GM12878 (cell line): ENCODE results near the gene FHOD3. TPM values are rescaled to one million over a fixed set of nuclear protein-coding genes. Genes with fewer than 3 reads are reported as not detected.

Source experiments
- ATAC-seq: fragments of 200-7000 bp; cut with Tn5 transposase; 3 replicates; pipeline ENCODE4 v1.9.1; 2020; ENCODE audit warnings: mild to moderate bottlenecking, moderate library complexity
- BruUV-seq: library from RNA; stranded (reverse); fragments of 400-500 nt; replicated peaks from 2 replicates; lab custom pipeline; 2021; lab: Mats Ljungman, UMichigan
- CTCF ChIA-PET: fragments of 300-600 bp; sonication (Branson Sonifier 250); formaldehyde crosslinking; extraction: SDS; loops from one replicate; lab custom pipeline; 2021; ENCODE audit warnings: inconsistent platforms; lab: Yijun Ruan, JAX
- POLR2A ChIA-PET: fragments of 350-600 bp; formaldehyde crosslinking; extraction: SDS; loops from one replicate; lab custom pipeline; 2021; ENCODE audit warnings: inconsistent platforms; lab: Charles Lee
- RAD21 ChIA-PET: fragments of 300-600 bp; sonication (Branson Sonifier 250); formaldehyde crosslinking; loops from one replicate; lab custom pipeline; 2023; ENCODE audit warnings: antibody characterized with exemption; ENCODE audit not compliant: unreplicated experiment; lab: Charles Lee
- SMC1A ChIA-PET: fragments of 300-600 bp; sonication (Branson Sonifier 250); formaldehyde crosslinking; loops from one replicate; lab custom pipeline; 2023; ENCODE audit not compliant: unreplicated experiment, uncharacterized antibody; lab: Charles Lee
- DNase-seq: peaks from one replicate; pipeline ENCODE4 v3.0.0-alpha.2; 2011; ENCODE audit warnings: low read depth, low spot score
- FAIRE-seq: peaks from 3 replicates; lab custom pipeline; 2011; peaks lifted over from hg19 to GRCh38; lab: Jason Lieb, UNC
- H2AFZ ChIP-seq: 2 replicates; pipeline ENCODE4 v1.6.0; 2011; ENCODE audit warnings: low read depth, low read length, control low read depth; ENCODE audit not compliant: control insufficient read depth
- H3K27ac ChIP-seq: 2 replicates; pipeline ENCODE4 v1.5.1; 2011; ENCODE audit warnings: control low read depth; ENCODE audit not compliant: control insufficient read depth, insufficient read depth
- H3K27me3 ChIP-seq, 2 experiments: replicated peaks in 1 of 2; 2 replicates each; pipeline versions ENCODE4 v1.6.0 to v1.6.1; 2011; ENCODE audit warnings: low read length in 1 of 2; ENCODE audit not compliant: control insufficient read depth in 2 of 2, insufficient read depth in 2 of 2
- H3K36me3 ChIP-seq, 2 experiments: 2 replicates each; pipeline ENCODE4 v1.5.1; 2011; ENCODE audit warnings: low read length in 1 of 2; ENCODE audit not compliant: control insufficient read depth in 2 of 2, insufficient read depth in 2 of 2
- H3K4me1 ChIP-seq: 2 replicates; pipeline ENCODE4 v1.6.1; 2011; ENCODE audit warnings: mild to moderate bottlenecking, low read length, moderate library complexity, mixed read lengths; ENCODE audit not compliant: control insufficient read depth, insufficient read depth
- H3K4me2 ChIP-seq: 2 replicates; pipeline ENCODE4 v1.6.0; 2011; ENCODE audit warnings: control low read depth; ENCODE audit not compliant: control insufficient read depth, insufficient read depth
- H3K4me3 ChIP-seq: fragments of 200-600 bp; sonication (generic); 2 replicates; pipeline ENCODE4 v1.5.1; 2016
- H3K79me2 ChIP-seq: 2 replicates; pipeline ENCODE4 v1.6.0; 2011; ENCODE audit warnings: low read length; ENCODE audit not compliant: control insufficient read depth, insufficient read depth
- H3K9ac ChIP-seq: 2 replicates; pipeline ENCODE4 v1.8.0; 2011; ENCODE audit warnings: low read length, control low read depth, mixed read lengths; ENCODE audit not compliant: control insufficient read depth, insufficient read depth
- H3K9me3 ChIP-seq: replicated peaks from 3 replicates; pipeline ENCODE4 v1.5.1; 2011; ENCODE audit warnings: mild to moderate bottlenecking, low read length; ENCODE audit not compliant: control insufficient read depth, insufficient read depth
- H4K20me1 ChIP-seq: 2 replicates; pipeline ENCODE4 v1.6.0; 2011; ENCODE audit not compliant: control insufficient read depth, insufficient read depth
- CBX5 ChIP-seq: sonication (generic); IDR thresholded peaks from 2 replicates; pipeline ENCODE4 v1.6.1; 2016; ENCODE audit warnings: low read depth, moderate library complexity, mild to moderate bottlenecking, inconsistent platforms
- CHD1 ChIP-seq: IDR thresholded peaks from 2 replicates; pipeline ENCODE4 v1.6.1; 2012; ENCODE audit warnings: low read depth, low read length, improper control_type of control experiment
- HDAC2 ChIP-seq: fragments of 200-600 bp; sonication (generic); IDR thresholded peaks from 2 replicates; pipeline ENCODE4 v1.6.1; 2017
- JUNB ChIP-seq: IDR thresholded peaks from 2 replicates; pipeline ENCODE4 v1.6.1; 2016; ENCODE audit warnings: antibody characterized with exemption, mild to moderate bottlenecking
- KLF5 ChIP-seq: fragments of 450-650 bp; IDR thresholded peaks from 2 replicates; pipeline ENCODE4 v1.6.1; 2014; ENCODE audit warnings: mild to moderate bottlenecking; ENCODE audit not compliant: partially characterized antibody
- POLR2AphosphoS2 ChIP-seq: IDR thresholded peaks from 2 replicates; pipeline ENCODE4 v1.6.1; 2011; ENCODE audit warnings: low read depth, mild to moderate bottlenecking, low read length, improper control_type of control experiment, moderate library complexity
- SMC3 ChIP-seq: IDR thresholded peaks from 2 replicates; pipeline ENCODE4 v1.6.1; 2011; ENCODE audit warnings: low read length, improper control_type of control experiment, borderline replicate concordance
- SPI1 ChIP-seq: IDR thresholded peaks from 2 replicates; pipeline ENCODE4 v1.6.1; 2011; ENCODE audit warnings: low read depth, mild to moderate bottlenecking, low read length, moderate library complexity, borderline replicate concordance; ENCODE audit not compliant: insufficient read depth
- STAT3 ChIP-seq: IDR thresholded peaks from 2 replicates; pipeline ENCODE4 v1.6.1; 2011; ENCODE audit warnings: low read depth, low read length, improper control_type of control experiment
- TBL1XR1 ChIP-seq: IDR thresholded peaks from 2 replicates; pipeline ENCODE4 v1.6.1; 2012; ENCODE audit warnings: low read depth, low read length, improper control_type of control experiment
- WGBS: methylation state at CpG from one replicate; pipeline ENCODE4 v1.1.6; 2016; ENCODE audit warnings: low lambda C conversion rate; ENCODE audit not compliant: insufficient replicate concordance, insufficient coverage; ENCODE audit errors: missing lambda C conversion rate; 5-methylcytosine and 5-hydroxymethylcytosine counted together
- in situ Hi-C: fragments of 300-500 bp; cut with MboI; formaldehyde crosslinking; loops from 9 replicates; pipeline ENCODE4 v1.14.3; 2018; ENCODE audit warnings: mixed read lengths
- intact Hi-C: fragments of 100-400 bp; cut with micrococcal nuclease; formaldehyde crosslinking; loops from one replicate; pipeline ENCODE4 v1.14.2; 2022; ENCODE audit not compliant: unreplicated experiment
- polyA plus RNA-seq, 11 experiments: library from polyadenylated mRNA; depleted of rRNA in 4 of 11; unstranded in 6 of 11; stranded (reverse) in 5 of 11; fragments of >200 nt; fragmentation: Nextera tagmentation in 4 of 11; fragmentation: Illumina TruSeq in 1 of 11; extraction: Ambion mirVana in 4 of 11; extraction: Trizol in 1 of 11; gene quantifications; 1 replicate in 1 of 11; 2 replicates in 10 of 11; pipeline versions ENCODE4 v1.2.1 to v1.2.3, GENCODE V29; 2011 to 2016; ENCODE audit warnings: inconsistent platforms in 2 of 11, missing spikeins in 2 of 11, low read depth in 1 of 11
- total RNA-seq, 4 experiments: library from RNA; depleted of rRNA in 3 of 4; stranded (reverse); fragments of >200 nt in 3 of 4; fragmentation: Illumina TruSeq in 1 of 4; extraction: Trizol in 1 of 4; gene quantifications; 2 replicates each; pipeline versions ENCODE4 v1.2.1 to v1.2.3, GENCODE V29; 2013 to 2021
- TF ChIP-seq, protein P1 (sequence below), 3 experiments: IDR thresholded peaks in 2 of 3; conservative IDR thresholded peaks in 1 of 3; 2 replicates each; pipeline ENCODE4 v1.5.1; 2011; ENCODE audit warnings: low read depth in 3 of 3, low read length in 3 of 3, mild to moderate bottlenecking in 3 of 3, control low read depth in 2 of 3, moderate library complexity in 2 of 3, inconsistent platforms in 1 of 3, mixed read lengths in 1 of 3; ENCODE audit not compliant: control insufficient read depth in 2 of 3, insufficient read depth in 1 of 3; ENCODE audit errors: extremely low read depth in 1 of 3
- TF ChIP-seq, protein P2 (sequence below): fragments of 450-650 bp; IDR thresholded peaks from 2 replicates; pipeline ENCODE4 v1.6.1; 2017; ENCODE audit warnings: mild to moderate bottlenecking, moderate library complexity

FHOD3 gene
- total and polyA plus RNA-seq, 10 of the 15 experiments (the other 5 are each of a cell fraction or from before 2014, with no cell fraction given): 0.77 to 26.7 (median 10.4) TPM

DNA sequence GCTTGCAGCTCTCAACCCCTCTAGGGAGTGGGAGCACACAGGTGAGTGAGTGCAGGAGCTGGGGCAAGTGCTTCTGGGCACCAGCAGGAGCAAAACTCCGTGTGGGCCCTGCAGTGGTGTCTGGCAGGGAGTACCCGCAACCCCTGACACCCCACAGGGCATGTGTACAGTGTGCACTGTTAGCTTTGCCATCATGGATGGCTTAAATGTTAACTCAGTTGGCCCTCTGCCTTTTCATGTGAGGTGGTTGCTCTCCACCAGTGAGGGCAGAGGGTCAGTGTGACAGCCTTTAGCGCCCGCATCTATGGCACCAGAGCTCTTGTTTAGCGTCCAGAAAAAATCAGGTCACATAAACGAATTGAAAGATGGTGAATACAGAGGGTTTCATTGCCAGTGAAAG is 438.6 kb downstream of the FHOD3 start:
- TF ChIP-seq JUNB: no peak
- TF ChIP-seq STAT3: no peak
- TF ChIP-seq, protein P1, sequence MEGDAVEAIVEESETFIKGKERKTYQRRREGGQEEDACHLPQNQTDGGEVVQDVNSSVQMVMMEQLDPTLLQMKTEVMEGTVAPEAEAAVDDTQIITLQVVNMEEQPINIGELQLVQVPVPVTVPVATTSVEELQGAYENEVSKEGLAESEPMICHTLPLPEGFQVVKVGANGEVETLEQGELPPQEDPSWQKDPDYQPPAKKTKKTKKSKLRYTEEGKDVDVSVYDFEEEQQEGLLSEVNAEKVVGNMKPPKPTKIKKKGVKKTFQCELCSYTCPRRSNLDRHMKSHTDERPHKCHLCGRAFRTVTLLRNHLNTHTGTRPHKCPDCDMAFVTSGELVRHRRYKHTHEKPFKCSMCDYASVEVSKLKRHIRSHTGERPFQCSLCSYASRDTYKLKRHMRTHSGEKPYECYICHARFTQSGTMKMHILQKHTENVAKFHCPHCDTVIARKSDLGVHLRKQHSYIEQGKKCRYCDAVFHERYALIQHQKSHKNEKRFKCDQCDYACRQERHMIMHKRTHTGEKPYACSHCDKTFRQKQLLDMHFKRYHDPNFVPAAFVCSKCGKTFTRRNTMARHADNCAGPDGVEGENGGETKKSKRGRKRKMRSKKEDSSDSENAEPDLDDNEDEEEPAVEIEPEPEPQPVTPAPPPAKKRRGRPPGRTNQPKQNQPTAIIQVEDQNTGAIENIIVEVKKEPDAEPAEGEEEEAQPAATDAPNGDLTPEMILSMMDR (IDR thresholded peaks at IDR 0.05 in 2 of 3, conservative IDR thresholded peaks at IDR 0.05 in 1 of 3; ENCODE audit: control insufficient read depth in 2 of 3, extremely low read depth in 1 of 3, insufficient read depth in 1 of 3, low read depth in 3 of 3, low read length in 3 of 3): no peak
- no peak for TF ChIP-seq SMC3
- TF ChIP-seq, all 136 proteins: peak for 0
- no TSS peak for BruUV-seq
- H3K4me2 ChIP-seq: no peak overlapping the region
- ChIA-PET POLR2A (no interaction called here), SMC1A (interaction anchor here (0.9 kb wide), 1 partner anchor 100 kb away, joined by 3 read pairs; no protein-coding TSS in a partner anchor), CTCF (interaction anchor here (1.2 kb wide), 1 partner anchor 16 kb away, joined by 4 read pairs; no protein-coding TSS in a partner anchor), RAD21 (interaction anchor here (1.4 kb wide), 1 partner anchor 48 kb away, joined by 3 read pairs; no protein-coding TSS in a partner anchor)
- intact Hi-C loops: no loop called here
- no peak overlapping the region for H3K9ac ChIP-seq
- DNase-seq (no peak), FAIRE-seq (no peak), ATAC-seq (no peak)
- H3K36me3 ChIP-seq: no peaks in the 10 kb centered on the region
- no peaks in the 10 kb centered on the region; the same call in 2 of the 3 replicates for H3K9me3 ChIP-seq
- H4K20me1 ChIP-seq: no peaks in the 10 kb centered on the region
- H3K4me3 ChIP-seq: no peak overlapping the region
- no peak overlapping the region for H2AFZ ChIP-seq
- no peaks in the 10 kb centered on the region for H3K27me3 ChIP-seq
- H3K4me1 ChIP-seq: no peaks in the 10 kb centered on the region
- in situ Hi-C loops: no loop called here
- H3K79me2 ChIP-seq: no peaks in the 10 kb centered on the region
- WGBS: 51% methylated on average over 6 of the region's 6 CpGs
- no peak overlapping the region for H3K27ac ChIP-seq

DNA sequence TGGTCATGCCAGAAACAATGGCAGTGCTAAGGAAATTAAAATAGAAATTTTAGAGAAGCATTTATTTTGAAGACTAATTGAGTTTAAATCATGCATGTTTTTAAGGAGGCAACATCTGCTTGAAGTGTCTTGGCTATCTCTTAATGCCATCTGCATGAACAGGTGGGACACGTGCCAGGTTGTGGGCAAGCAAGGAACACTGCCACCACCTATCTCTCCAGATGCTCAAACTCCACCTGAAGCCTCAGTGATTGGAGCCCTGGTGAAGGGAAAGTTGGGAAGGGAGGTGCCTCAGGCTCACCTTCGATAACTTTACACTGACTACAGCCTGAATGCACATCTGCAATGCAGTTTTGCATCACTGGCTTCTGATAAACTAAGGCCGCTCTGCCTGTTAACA is 439.8 kb downstream of the FHOD3 start:
- Histone ChIP-seq H4K20me1 (no peaks in the 10 kb centered on the region), H3K4me1 (no peaks in the 10 kb centered on the region), H3K36me3 (no peaks in the 10 kb centered on the region), H2AFZ (no peak overlapping the region), H3K9ac (no peak overlapping the region), H3K9me3 (no peaks in the 10 kb centered on the region; the same call in 2 of the 3 replicates), H3K4me3 (no peak overlapping the region), H3K27me3 (no peaks in the 10 kb centered on the region), H3K79me2 (no peaks in the 10 kb centered on the region), H3K27ac (no peak overlapping the region), H3K4me2 (no peak overlapping the region)
- ChIA-PET SMC1A (interaction anchor here (1.1 kb wide), 1 partner anchor 12 kb away, joined by 3 read pairs; no protein-coding TSS in a partner anchor), POLR2A (no interaction called here), CTCF (interaction anchor here (1.4 to 1.9 kb wide), 2 partner anchors 49 to 72 kb away, joined by 3 to 6 read pairs; no protein-coding TSS in a partner anchor), RAD21 (interaction anchor here (1.4 kb wide), 1 partner anchor 49 kb away, joined by 3 read pairs; no protein-coding TSS in a partner anchor)
- intact Hi-C loops (no loop called here), in situ Hi-C loops (no loop called here)
- ATAC-seq: no peak
- BruUV-seq: no TSS peak
- 54% methylated on average over 3 of the region's 3 CpGs for WGBS
- DNase-seq: no peak
- FAIRE-seq: no peak
- TF ChIP-seq POLR2AphosphoS2 (no peak), CHD1 (no peak), KLF5 (no peak), HDAC2 (no peak), TBL1XR1 (no peak), SPI1 (no peak), CBX5 (no peak)
- TF ChIP-seq, protein P2, sequence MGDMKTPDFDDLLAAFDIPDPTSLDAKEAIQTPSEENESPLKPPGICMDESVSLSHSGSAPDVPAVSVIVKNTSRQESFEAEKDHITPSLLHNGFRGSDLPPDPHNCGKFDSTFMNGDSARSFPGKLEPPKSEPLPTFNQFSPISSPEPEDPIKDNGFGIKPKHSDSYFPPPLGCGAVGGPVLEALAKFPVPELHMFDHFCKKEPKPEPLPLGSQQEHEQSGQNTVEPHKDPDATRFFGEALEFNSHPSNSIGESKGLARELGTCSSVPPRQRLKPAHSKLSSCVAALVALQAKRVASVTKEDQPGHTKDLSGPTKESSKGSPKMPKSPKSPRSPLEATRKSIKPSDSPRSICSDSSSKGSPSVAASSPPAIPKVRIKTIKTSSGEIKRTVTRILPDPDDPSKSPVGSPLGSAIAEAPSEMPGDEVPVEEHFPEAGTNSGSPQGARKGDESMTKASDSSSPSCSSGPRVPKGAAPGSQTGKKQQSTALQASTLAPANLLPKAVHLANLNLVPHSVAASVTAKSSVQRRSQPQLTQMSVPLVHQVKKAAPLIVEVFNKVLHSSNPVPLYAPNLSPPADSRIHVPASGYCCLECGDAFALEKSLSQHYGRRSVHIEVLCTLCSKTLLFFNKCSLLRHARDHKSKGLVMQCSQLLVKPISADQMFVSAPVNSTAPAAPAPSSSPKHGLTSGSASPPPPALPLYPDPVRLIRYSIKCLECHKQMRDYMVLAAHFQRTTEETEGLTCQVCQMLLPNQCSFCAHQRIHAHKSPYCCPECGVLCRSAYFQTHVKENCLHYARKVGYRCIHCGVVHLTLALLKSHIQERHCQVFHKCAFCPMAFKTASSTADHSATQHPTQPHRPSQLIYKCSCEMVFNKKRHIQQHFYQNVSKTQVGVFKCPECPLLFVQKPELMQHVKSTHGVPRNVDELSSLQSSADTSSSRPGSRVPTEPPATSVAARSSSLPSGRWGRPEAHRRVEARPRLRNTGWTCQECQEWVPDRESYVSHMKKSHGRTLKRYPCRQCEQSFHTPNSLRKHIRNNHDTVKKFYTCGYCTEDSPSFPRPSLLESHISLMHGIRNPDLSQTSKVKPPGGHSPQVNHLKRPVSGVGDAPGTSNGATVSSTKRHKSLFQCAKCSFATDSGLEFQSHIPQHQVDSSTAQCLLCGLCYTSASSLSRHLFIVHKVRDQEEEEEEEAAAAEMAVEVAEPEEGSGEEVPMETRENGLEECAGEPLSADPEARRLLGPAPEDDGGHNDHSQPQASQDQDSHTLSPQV: no peak
